ENCODE results near the gene SCFD2. TPM values are rescaled to one million over a fixed set of nuclear protein-coding genes. Genes with fewer than 3 reads are reported as not detected.
"Not testable (repeated sequence)": the region's sequence is repeated elsewhere in the genome, so short reads cannot be mapped to it uniquely, and the experiment has no call there.

SCFD2 gene
- total and polyA plus RNA-seq, 9 donors = 9.4 to 14.8 (median 11.3) TPM

- no peaks in the 10 kb centered on the region for H3K27me3 ChIP-seq (ENCODE audit: control insufficient read depth, insufficient read depth, low read length)
- H3K4me1 ChIP-seq (ENCODE audit: control insufficient read depth, insufficient read depth, low read length) = peaks cover 27% of the 10 kb centered on the region
- 19% methylated on average over 4 of the region's 7 CpGs for WGBS (ENCODE audit: insufficient coverage)
- H3K36me3 ChIP-seq (ENCODE audit: control insufficient read depth, insufficient read depth, low read length) = no peaks in the 10 kb centered on the region
- DNase-seq = peak; percentile 80
- no peaks in the 10 kb centered on the region for H3K9me3 ChIP-seq (replicated peaks; ENCODE audit: control insufficient read depth, low read depth, low read length)
- peak overlapping the region; percentile 71 for H3K27ac ChIP-seq (ENCODE audit: low read length)
- no peak overlapping the region for H3K4me3 ChIP-seq (ENCODE audit: low read length)
Measured at GRCh38 chr4:52996261-52997131, 369.4 kb downstream of the SCFD2 start.

DNA sequence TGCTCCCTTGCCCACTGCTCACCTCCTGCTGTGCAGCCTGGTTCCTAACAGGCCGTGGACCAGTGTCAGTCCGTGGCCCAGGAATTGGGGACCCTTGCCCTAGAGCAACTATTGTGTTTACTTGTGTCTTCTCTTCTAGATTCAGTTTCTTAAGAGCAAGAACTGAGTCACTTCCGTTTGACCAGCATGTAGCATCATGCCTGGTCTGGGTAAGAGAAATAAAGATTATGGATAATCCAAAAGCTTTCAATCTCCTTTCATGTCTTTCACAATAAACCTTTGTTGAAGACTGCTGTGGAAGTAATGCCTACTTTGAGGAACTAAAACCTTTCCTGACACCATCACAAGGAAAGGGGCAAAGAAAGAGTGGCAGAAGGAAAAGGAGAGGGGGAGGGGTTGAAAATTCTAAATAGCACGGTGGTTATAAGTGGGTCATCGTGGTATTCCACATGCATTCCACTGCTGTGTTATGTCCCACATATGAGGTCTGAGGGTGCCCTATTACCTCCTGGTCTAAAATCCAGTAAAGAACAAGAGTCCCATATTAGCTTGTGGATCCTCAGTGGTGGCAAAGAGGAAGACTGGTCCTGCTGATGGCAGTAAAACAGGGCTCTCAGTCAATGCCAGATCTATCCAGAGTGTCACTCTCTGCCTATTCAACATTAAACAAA lies 370.4 kb downstream of the SCFD2 start:
- H3K4me1 ChIP-seq (ENCODE audit: control insufficient read depth, insufficient read depth, low read length) = peaks cover 27% of the 10 kb centered on the region
- no peaks in the 10 kb centered on the region for H3K27me3 ChIP-seq (ENCODE audit: control insufficient read depth, insufficient read depth, low read length)
- 92% methylated on average over 2 of the region's 5 CpGs for WGBS (ENCODE audit: insufficient coverage)
- H3K36me3 ChIP-seq (ENCODE audit: control insufficient read depth, insufficient read depth, low read length) = no peaks in the 10 kb centered on the region
- H3K9me3 ChIP-seq (replicated peaks; ENCODE audit: control insufficient read depth, low read depth, low read length) = no peaks in the 10 kb centered on the region
- no peak overlapping the region for H3K4me3 ChIP-seq (ENCODE audit: low read length)
- no peak for DNase-seq
- peak overlapping the region; percentile 71 for H3K27ac ChIP-seq (ENCODE audit: low read length)

DNA sequence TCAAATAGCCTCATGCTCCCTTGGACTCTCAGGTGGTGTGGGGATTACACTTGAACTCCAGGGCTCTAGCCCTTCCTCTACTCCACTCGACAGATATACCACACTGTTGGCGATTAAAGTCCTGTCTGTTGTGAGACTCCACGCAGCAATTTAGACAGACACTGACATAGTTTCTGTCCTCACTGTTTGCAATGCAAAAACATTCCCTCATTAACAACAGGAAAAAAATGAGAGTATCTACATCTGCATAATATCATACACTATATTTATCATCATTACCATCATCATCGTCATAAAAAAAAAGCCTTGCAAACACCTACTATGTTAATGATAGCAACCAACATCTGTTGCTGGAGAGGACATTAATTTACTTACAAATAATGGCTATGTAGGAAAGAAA lies 371.3 kb downstream of the SCFD2 start:
- H3K9me3 ChIP-seq (replicated peaks; ENCODE audit: control insufficient read depth, low read depth, low read length) = no peaks in the 10 kb centered on the region
- no peaks in the 10 kb centered on the region for H3K36me3 ChIP-seq (ENCODE audit: control insufficient read depth, insufficient read depth, low read length)
- 100% methylated on average over 2 of the region's 4 CpGs for WGBS (ENCODE audit: insufficient coverage)
- H3K4me1 ChIP-seq (ENCODE audit: control insufficient read depth, insufficient read depth, low read length) = peaks cover 27% of the 10 kb centered on the region
- no peak overlapping the region for H3K4me3 ChIP-seq (ENCODE audit: low read length)
- no peaks in the 10 kb centered on the region for H3K27me3 ChIP-seq (ENCODE audit: control insufficient read depth, insufficient read depth, low read length)
- no peak overlapping the region for H3K27ac ChIP-seq (ENCODE audit: low read length)
- DNase-seq = no peak

- DNase-seq = no peak
- H3K27ac ChIP-seq (ENCODE audit: low read length) = peak overlapping the region; percentile 25
- WGBS (ENCODE audit: insufficient coverage) = 60% methylated on average over 2 of the region's 6 CpGs
Measured at GRCh38 chr4:52993771-52994170, 372.1 kb downstream of the SCFD2 start.

GRCh38 chr4:52992551-52992950 lies 373.3 kb downstream of the SCFD2 start:
- H3K27ac ChIP-seq (ENCODE audit: low read length); H3K4me3 ChIP-seq (ENCODE audit: low read length); H3K36me3 ChIP-seq (ENCODE audit: control insufficient read depth, insufficient read depth, low read length); H3K9me3 ChIP-seq (replicated peaks; ENCODE audit: control insufficient read depth, low read depth, low read length); DNase-seq; H3K27me3 ChIP-seq (ENCODE audit: control insufficient read depth, insufficient read depth, low read length): not testable (repeated sequence)
- 96% methylated on average over 13 of the region's 27 CpGs for WGBS (ENCODE audit: insufficient coverage)
- peaks cover 23% of the 10 kb centered on the region for H3K4me1 ChIP-seq (ENCODE audit: control insufficient read depth, insufficient read depth, low read length)

More at GRCh38 chr4:52993771-52994170, 372.1 kb downstream of the SCFD2 start:
- no peaks in the 10 kb centered on the region for H3K9me3 ChIP-seq (replicated peaks; ENCODE audit: control insufficient read depth, low read depth, low read length)
- H3K27me3 ChIP-seq (ENCODE audit: control insufficient read depth, insufficient read depth, low read length) = no peaks in the 10 kb centered on the region
- peaks cover 27% of the 10 kb centered on the region for H3K4me1 ChIP-seq (ENCODE audit: control insufficient read depth, insufficient read depth, low read length)
- H3K4me3 ChIP-seq (ENCODE audit: low read length) = no peak overlapping the region
- H3K36me3 ChIP-seq (ENCODE audit: control insufficient read depth, insufficient read depth, low read length) = no peaks in the 10 kb centered on the region

GRCh38 chr4:52991472-52991871 lies 374.4 kb downstream of the SCFD2 start:
- Histone ChIP-seq H3K4me3 (ENCODE audit: low read length) (no peak overlapping the region), H3K27ac (ENCODE audit: low read length) (no peak overlapping the region), H3K36me3 (ENCODE audit: control insufficient read depth, insufficient read depth, low read length) (no peaks in the 10 kb centered on the region), H3K27me3 (ENCODE audit: control insufficient read depth, insufficient read depth, low read length) (no peaks in the 10 kb centered on the region), H3K4me1 (ENCODE audit: control insufficient read depth, insufficient read depth, low read length) (peaks cover 12% of the 10 kb centered on the region), H3K9me3 (replicated peaks; ENCODE audit: control insufficient read depth, low read depth, low read length) (no peaks in the 10 kb centered on the region)
- no peak for DNase-seq

GRCh38 chr4:52990706-52991105 lies 375.2 kb downstream of the SCFD2 start:
- H3K9me3 ChIP-seq (replicated peaks; ENCODE audit: control insufficient read depth, low read depth, low read length) = no peaks in the 10 kb centered on the region
- no peak for DNase-seq
- no peaks in the 10 kb centered on the region for H3K36me3 ChIP-seq (ENCODE audit: control insufficient read depth, insufficient read depth, low read length)
- peaks cover 5% of the 10 kb centered on the region for H3K4me1 ChIP-seq (ENCODE audit: control insufficient read depth, insufficient read depth, low read length)
- H3K27me3 ChIP-seq (ENCODE audit: control insufficient read depth, insufficient read depth, low read length) = no peaks in the 10 kb centered on the region
- H3K4me3 ChIP-seq (ENCODE audit: low read length) = no peak overlapping the region
- WGBS (ENCODE audit: insufficient coverage) = no CpG with 5 or more reads among the region's 1 CpG
- H3K27ac ChIP-seq (ENCODE audit: low read length) = no peak overlapping the region

- WGBS (ENCODE audit: insufficient coverage) = no CpG with 5 or more reads among the region's 3 CpGs
Measured at GRCh38 chr4:52989865-52990264, 376.0 kb downstream of the SCFD2 start.

DNA sequence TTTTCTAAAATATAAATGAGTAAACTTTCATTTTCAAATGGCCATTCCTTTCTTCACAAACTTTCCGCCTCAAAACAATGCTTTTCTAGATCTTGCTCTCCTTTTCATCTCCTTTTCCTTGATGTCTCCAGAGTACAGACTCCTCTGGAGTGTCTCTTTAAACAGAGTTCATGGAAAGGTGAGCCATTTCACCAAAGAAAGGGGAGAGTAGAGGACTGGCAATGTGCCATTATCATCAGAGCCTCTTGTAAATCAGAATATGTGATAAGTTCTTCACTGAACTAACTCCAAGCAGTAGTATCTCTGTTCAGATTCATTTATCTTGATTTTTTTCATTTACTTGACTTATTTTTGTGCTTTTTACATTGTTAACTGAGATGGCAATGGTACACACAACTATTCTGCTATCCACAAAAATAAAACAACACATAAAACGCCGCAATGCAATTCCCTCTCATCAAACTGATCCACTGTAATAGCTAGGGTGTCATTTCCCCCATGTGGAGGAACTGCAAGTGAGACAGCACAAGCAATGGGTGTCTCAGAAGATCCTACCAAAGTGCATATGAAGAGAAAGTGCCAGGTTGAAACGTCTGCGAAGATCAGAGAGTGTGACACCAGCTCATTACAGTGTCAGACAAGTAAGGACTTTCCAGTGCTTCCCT lies 378.3 kb downstream of the SCFD2 start:
- H3K36me3 ChIP-seq (ENCODE audit: control insufficient read depth, insufficient read depth, low read length) = no peaks in the 10 kb centered on the region
- no peaks in the 10 kb centered on the region for H3K4me1 ChIP-seq (ENCODE audit: control insufficient read depth, insufficient read depth, low read length)
- no peaks in the 10 kb centered on the region for H3K27me3 ChIP-seq (ENCODE audit: control insufficient read depth, insufficient read depth, low read length)
- no peak overlapping the region for H3K4me3 ChIP-seq (ENCODE audit: low read length)
- peak; percentile 40 for DNase-seq
- no peak overlapping the region for H3K27ac ChIP-seq (ENCODE audit: low read length)
- H3K9me3 ChIP-seq (replicated peaks; ENCODE audit: control insufficient read depth, low read depth, low read length) = no peaks in the 10 kb centered on the region
- no CpG with 5 or more reads among the region's 5 CpGs for WGBS (ENCODE audit: insufficient coverage)

More at GRCh38 chr4:52989865-52990264, 376.0 kb downstream of the SCFD2 start:
- H3K9me3 ChIP-seq (replicated peaks; ENCODE audit: control insufficient read depth, low read depth, low read length) = no peaks in the 10 kb centered on the region
- H3K4me1 ChIP-seq (ENCODE audit: control insufficient read depth, insufficient read depth, low read length) = peaks cover 4% of the 10 kb centered on the region
- DNase-seq = no peak
- H3K4me3 ChIP-seq (ENCODE audit: low read length) = no peak overlapping the region
- no peaks in the 10 kb centered on the region for H3K27me3 ChIP-seq (ENCODE audit: control insufficient read depth, insufficient read depth, low read length)
- H3K36me3 ChIP-seq (ENCODE audit: control insufficient read depth, insufficient read depth, low read length) = no peaks in the 10 kb centered on the region
- H3K27ac ChIP-seq (ENCODE audit: low read length) = no peak overlapping the region

- H3K27me3 ChIP-seq (ENCODE audit: control insufficient read depth, insufficient read depth, low read length) = no peaks in the 10 kb centered on the region
- H3K36me3 ChIP-seq (ENCODE audit: control insufficient read depth, insufficient read depth, low read length) = no peaks in the 10 kb centered on the region
- no peak overlapping the region for H3K4me3 ChIP-seq (ENCODE audit: low read length)
- no peaks in the 10 kb centered on the region for H3K9me3 ChIP-seq (replicated peaks; ENCODE audit: control insufficient read depth, low read depth, low read length)
- peak; percentile 93 for DNase-seq
- WGBS (ENCODE audit: insufficient coverage) = no CpG with 5 or more reads among the region's 2 CpGs
- peak overlapping the region; percentile 64 for H3K27ac ChIP-seq (ENCODE audit: low read length)
- H3K4me1 ChIP-seq (ENCODE audit: control insufficient read depth, insufficient read depth, low read length) = peaks cover 2% of the 10 kb centered on the region
Measured at GRCh38 chr4:52984462-52984881, 381.4 kb downstream of the SCFD2 start.

Measured in muscle of leg (tissue), 11 donors.